GM12878 (cell line): ENCODE results near the gene TAC3. TPM values are rescaled to one million over a fixed set of nuclear protein-coding genes. Genes with fewer than 3 reads are reported as not detected.
A peak's percentile ranks its signal among the peaks of the same experiment; 100 is the strongest.

ENCODE experiments used
- ATF3 ChIP-seq: IDR thresholded peaks from 2 replicates; pipeline ENCODE4 v1.6.1; 2011; ENCODE audit warnings: low read depth, mild to moderate bottlenecking, low read length, moderate library complexity, borderline replicate concordance; ENCODE audit errors: extremely low read depth
- CREB1 ChIP-seq: IDR thresholded peaks from 2 replicates; pipeline ENCODE4 v1.6.1; 2012; ENCODE audit warnings: low read depth, mild to moderate bottlenecking, inconsistent platforms
- E2F4 ChIP-seq: IDR thresholded peaks from 2 replicates; pipeline ENCODE4 v1.6.1; 2012; ENCODE audit warnings: low read depth, low read length, improper control_type of control experiment
- EED ChIP-seq: sonication (generic); IDR thresholded peaks from 2 replicates; pipeline ENCODE4 v1.6.1; 2016; ENCODE audit warnings: antibody characterized with exemption, low read depth
- FOXM1 ChIP-seq: IDR thresholded peaks from 2 replicates; pipeline ENCODE4 v1.6.1; 2012; ENCODE audit warnings: low read depth, mild to moderate bottlenecking, inconsistent platforms, low read length, moderate library complexity
- IRF3 ChIP-seq: fragments of 450-650 bp; IDR thresholded peaks from 2 replicates; pipeline ENCODE4 v1.6.1; 2014; ENCODE audit warnings: mild to moderate bottlenecking
- JUND ChIP-seq: IDR thresholded peaks from 2 replicates; pipeline ENCODE4 v1.6.1; 2012; ENCODE audit warnings: low read depth, mild to moderate bottlenecking, low read length, improper control_type of control experiment, moderate library complexity
- MXI1 ChIP-seq: fragments of 150-350 bp; IDR thresholded peaks from 2 replicates; pipeline ENCODE4 v1.6.1; 2011; ENCODE audit warnings: low read depth, mild to moderate bottlenecking, inconsistent platforms, low read length, improper control_type of control experiment
- NR2F1 ChIP-seq: fragments of 450-650 bp; conservative IDR thresholded peaks from 2 replicates; pipeline ENCODE4 v1.6.1; 2017; ENCODE audit warnings: mild to moderate bottlenecking
- PAX5 ChIP-seq: IDR thresholded peaks from 2 replicates; pipeline ENCODE4 v1.6.1; 2011; ENCODE audit warnings: low read depth, low read length, borderline replicate concordance
- PML ChIP-seq: IDR thresholded peaks from 2 replicates; pipeline ENCODE4 v1.6.1; 2012; ENCODE audit warnings: low read length, inconsistent platforms
- RAD51 ChIP-seq: fragments of 450-650 bp; IDR thresholded peaks from 2 replicates; pipeline ENCODE4 v1.6.1; 2016; ENCODE audit warnings: moderate library complexity, mild to moderate bottlenecking, inconsistent platforms
- RELB ChIP-seq: fragments of 450-650 bp; IDR thresholded peaks from 2 replicates; pipeline ENCODE4 v1.6.1; 2017; ENCODE audit warnings: low read depth, mild to moderate bottlenecking, moderate library complexity
- REST ChIP-seq: IDR thresholded peaks from 2 replicates; pipeline ENCODE4 v1.6.1; 2012; ENCODE audit warnings: mild to moderate bottlenecking, low read depth, low read length
- SIN3A ChIP-seq: IDR thresholded peaks from 2 replicates; pipeline ENCODE4 v1.6.1; 2012; ENCODE audit warnings: low read depth, low read length, improper control_type of control experiment
- TCF12 ChIP-seq: IDR thresholded peaks from 2 replicates; pipeline ENCODE4 v1.6.1; 2011; ENCODE audit warnings: low read depth, mild to moderate bottlenecking, low read length
- TCF3 ChIP-seq: IDR thresholded peaks from 2 replicates; pipeline ENCODE4 v1.6.1; 2012; ENCODE audit warnings: low read depth, mild to moderate bottlenecking, low read length, borderline replicate concordance; ENCODE audit not compliant: insufficient read depth
- USF2 ChIP-seq: IDR thresholded peaks from 2 replicates; pipeline ENCODE4 v1.6.1; 2011; ENCODE audit warnings: low read depth, low read length, improper control_type of control experiment, borderline replicate concordance
- ZBED1 ChIP-seq: IDR thresholded peaks from 2 replicates; pipeline ENCODE4 v1.6.1; 2016; ENCODE audit warnings: borderline replicate concordance
- ZNF217 ChIP-seq: fragments of 450-650 bp; IDR thresholded peaks from 2 replicates; pipeline ENCODE4 v1.6.1; 2017; ENCODE audit warnings: antibody characterized with exemption, mild to moderate bottlenecking
- ZNF384 ChIP-seq: IDR thresholded peaks from 2 replicates; pipeline ENCODE4 v1.6.1; 2012; ENCODE audit warnings: low read depth, mild to moderate bottlenecking, low read length, improper control_type of control experiment, borderline replicate concordance
- polyA plus RNA-seq, 11 experiments: library from polyadenylated mRNA; depleted of rRNA in 4 of 11; unstranded in 6 of 11; stranded (reverse) in 5 of 11; fragments of >200 nt; fragmentation: Nextera tagmentation in 4 of 11; fragmentation: Illumina TruSeq in 1 of 11; extraction: Ambion mirVana in 4 of 11; extraction: Trizol in 1 of 11; gene quantifications; 1 replicate in 1 of 11; 2 replicates in 10 of 11; pipeline versions ENCODE4 v1.2.1 to v1.2.3, GENCODE V29; 2011 to 2016; ENCODE audit warnings: inconsistent platforms in 2 of 11, missing spikeins in 2 of 11, low read depth in 1 of 11
- total RNA-seq, 4 experiments: library from RNA; depleted of rRNA in 3 of 4; stranded (reverse); fragments of >200 nt in 3 of 4; fragmentation: Illumina TruSeq in 1 of 4; extraction: Trizol in 1 of 4; gene quantifications; 2 replicates each; pipeline versions ENCODE4 v1.2.1 to v1.2.3, GENCODE V29; 2013 to 2021

TAC3 gene
- total and polyA plus RNA-seq, 10 of the 15 experiments (the other 5 are each of a cell fraction or from before 2014, with no cell fraction given): 0.11 to 0.18 (median 0.13) TPM; not detected in 7

GRCh38 chr12:57012600-57013465, 3.5 kb downstream of the TAC3 start (continued):
- TF ChIP-seq TCF12: no peak
- 0 out of 2 replicates have a peak, but pooled peaks have one; percentile 18 for TF ChIP-seq NR2F1
- TF ChIP-seq PML: no peak
- TF ChIP-seq ZBED1: no peak
- no peak for TF ChIP-seq CREB1
- peak; percentile 34; the same call in 1 of the 2 replicates for TF ChIP-seq RAD51
- TF ChIP-seq EED: peak; percentile 36; the same call in 1 of the 2 replicates
- peak; percentile 45; the same call in 1 of the 2 replicates for TF ChIP-seq PAX5
- TF ChIP-seq IRF3: no peak
- TF ChIP-seq RELB: no peak
- TF ChIP-seq JUND: no peak
- TF ChIP-seq E2F4: no peak
- TF ChIP-seq TCF3: no peak
- TF ChIP-seq ZNF217: no peak
- TF ChIP-seq USF2: no peak
- TF ChIP-seq ZNF384: no peak
- no peak for TF ChIP-seq MXI1
- no peak for TF ChIP-seq SIN3A
- TF ChIP-seq REST: no peak
- no peak for TF ChIP-seq ATF3
- TF ChIP-seq FOXM1: no peak
